Lung microvascular endothelial cell (primary cell): ENCODE results near the gene THYN1. TPM values are rescaled to one million over a fixed set of nuclear protein-coding genes. Genes with fewer than 3 reads are reported as not detected.
"Not testable (repeated sequence)": the region's sequence is repeated elsewhere in the genome, so short reads cannot be mapped to it uniquely, and the experiment has no call there.

Experiments
- DNase-seq, 2 donors: peaks; one replicate each; pipeline versions ENCODE4 v3.0.0 to v3.0.0-alpha.2; 2010; ENCODE audit warnings: low read depth in 2 of 2
- total RNA-seq: library from RNA; depleted of rRNA; stranded (reverse); fragments of >200 nt; gene quantifications from 2 replicates; pipeline ENCODE4 v1.2.1, GENCODE V29; 2014

Gene THYN1
- total RNA-seq, result 40.5 and 43.6 TPM in 2 replicates

DNA sequence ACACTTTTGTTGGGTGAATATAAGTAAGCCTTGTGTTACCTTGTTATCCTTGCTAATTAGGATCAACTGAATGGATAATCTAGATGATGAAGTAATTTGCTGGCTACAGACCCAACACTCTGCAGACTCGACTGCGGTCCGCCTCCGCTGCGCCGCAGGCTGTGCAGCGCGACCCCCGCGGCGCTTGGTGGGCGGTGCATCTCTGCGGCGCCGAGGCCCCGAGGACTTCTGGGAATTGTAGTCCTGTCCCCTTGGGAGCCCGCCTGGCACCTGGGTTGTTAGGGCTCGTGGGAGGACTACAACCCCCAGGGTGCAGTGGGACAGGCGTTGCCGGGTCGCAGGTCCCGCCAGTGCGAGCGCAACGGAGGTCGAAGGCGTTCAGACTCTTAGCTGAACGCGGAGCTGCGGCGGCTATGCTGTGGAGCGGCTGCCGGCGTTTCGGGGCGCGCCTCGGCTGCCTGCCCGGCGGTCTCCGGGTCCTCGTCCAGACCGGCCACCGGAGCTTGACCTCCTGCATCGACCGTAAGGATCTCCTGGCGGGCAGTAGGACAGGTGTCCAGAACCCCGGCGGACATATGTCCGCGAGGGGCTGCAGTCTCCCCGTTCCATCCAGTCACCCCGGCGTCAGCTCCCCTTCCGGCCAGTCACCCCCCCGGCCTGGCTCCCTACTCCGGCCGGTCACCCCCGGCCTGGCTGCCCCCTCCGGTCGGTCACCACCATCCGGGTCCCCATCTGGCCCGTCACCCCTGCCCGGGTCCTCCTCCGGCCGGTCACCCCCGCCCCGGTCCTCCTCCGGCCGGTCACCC, at the start of gene THYN1, which contains the start of gene ACAD8:
Gene THYN1 (minus strand): TSS at position 165 of the 806 bp plus-strand sequence. CDS start 470 bp downstream, outside the sequence.
Gene ACAD8 (plus strand): TSS at position 381 of the 806 bp plus-strand sequence. CDS start 33 bp downstream, at position 414.
- peak; percentile 98 for DNase-seq

- no peak for DNase-seq
These were observed 41.5 kb upstream of the THYN1 start for GRCh38 chr11:134294664-134295063.

GRCh38 chr11:134293119-134294113, 40.3 kb upstream of the THYN1 start:
- DNase-seq, result no peak

GRCh38 chr11:134292661-134293060, 39.5 kb upstream of the THYN1 start:
- no peak for DNase-seq

- DNase-seq, result no peak
These were observed 38.0 kb upstream of the THYN1 start for GRCh38 chr11:134291196-134291595.

DNA sequence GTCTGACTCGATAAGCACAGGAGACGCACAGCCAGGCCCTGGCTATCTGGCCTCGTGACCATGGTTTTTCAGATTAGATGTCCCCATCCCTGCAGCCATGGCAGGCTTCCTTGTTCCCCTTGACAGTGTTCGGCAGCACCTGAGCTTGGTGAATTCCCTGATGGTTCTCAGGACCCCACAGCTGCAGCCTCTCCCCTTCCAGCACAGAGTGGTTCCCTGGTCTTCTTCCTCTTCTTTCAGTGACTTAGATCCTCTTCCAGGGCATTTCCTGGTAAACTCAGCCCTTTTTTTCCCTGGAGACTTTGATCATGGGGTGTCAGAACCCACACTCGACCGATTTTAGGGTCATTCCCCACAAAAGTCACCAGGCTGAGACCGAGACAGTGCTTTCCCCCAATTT, 37.5 kb upstream of the THYN1 start:
- DNase-seq, result no peak

DNA sequence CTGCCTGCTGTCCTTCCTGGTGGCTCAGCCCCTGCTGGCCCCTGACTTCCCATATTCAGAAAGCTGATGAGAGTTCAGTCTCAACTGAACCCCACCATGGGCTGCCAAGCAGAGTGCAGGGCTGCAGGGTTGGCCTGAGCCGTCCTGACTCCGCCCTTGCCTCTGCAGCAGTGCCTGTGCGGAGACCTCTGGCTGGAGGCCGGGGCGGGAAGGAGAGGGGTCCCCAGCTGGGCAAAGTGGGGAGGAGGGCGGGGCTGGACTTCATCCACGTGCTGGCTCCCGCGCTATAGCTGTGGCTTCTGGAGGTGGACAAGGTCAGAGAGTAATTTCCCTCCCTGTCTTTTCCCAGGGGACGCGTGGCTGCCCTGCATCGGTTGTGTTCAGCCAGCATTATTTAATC, 36.6 kb upstream of the THYN1 start:
- no peak for DNase-seq

- DNase-seq, result no peak
These were observed 36.0 kb upstream of the THYN1 start for GRCh38 chr11:134289167-134289566.

- DNase-seq, result no peak
These were observed 35.3 kb upstream of the THYN1 start for GRCh38 chr11:134288486-134288885.

DNA sequence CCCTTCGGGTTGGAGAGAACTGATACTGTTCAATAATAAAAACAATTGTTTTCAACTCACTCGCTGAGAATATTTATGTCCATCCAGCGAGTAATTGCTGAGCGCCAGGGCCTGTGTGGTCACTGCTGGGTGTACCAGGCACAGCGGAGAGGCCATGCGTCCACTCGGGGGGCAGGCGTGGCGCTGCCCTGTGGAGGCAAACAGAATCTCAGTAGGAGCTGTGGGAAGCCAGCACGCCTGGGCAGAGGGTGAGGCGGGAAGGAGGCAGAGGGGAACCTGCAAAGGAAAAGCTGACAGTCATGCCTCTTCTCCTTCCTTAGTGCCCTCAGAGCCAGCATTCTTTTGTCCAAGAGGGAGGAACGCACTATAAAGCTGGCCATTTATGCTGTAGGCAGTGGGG, 34.4 kb upstream of the THYN1 start:
- no peak for DNase-seq

- not testable (repeated sequence) for DNase-seq
These were observed 31.2 kb upstream of the THYN1 start for GRCh38 chr11:134284349-134284748.

- no peak for DNase-seq
These were observed 30.5 kb upstream of the THYN1 start for GRCh38 chr11:134283461-134284230.

DNA sequence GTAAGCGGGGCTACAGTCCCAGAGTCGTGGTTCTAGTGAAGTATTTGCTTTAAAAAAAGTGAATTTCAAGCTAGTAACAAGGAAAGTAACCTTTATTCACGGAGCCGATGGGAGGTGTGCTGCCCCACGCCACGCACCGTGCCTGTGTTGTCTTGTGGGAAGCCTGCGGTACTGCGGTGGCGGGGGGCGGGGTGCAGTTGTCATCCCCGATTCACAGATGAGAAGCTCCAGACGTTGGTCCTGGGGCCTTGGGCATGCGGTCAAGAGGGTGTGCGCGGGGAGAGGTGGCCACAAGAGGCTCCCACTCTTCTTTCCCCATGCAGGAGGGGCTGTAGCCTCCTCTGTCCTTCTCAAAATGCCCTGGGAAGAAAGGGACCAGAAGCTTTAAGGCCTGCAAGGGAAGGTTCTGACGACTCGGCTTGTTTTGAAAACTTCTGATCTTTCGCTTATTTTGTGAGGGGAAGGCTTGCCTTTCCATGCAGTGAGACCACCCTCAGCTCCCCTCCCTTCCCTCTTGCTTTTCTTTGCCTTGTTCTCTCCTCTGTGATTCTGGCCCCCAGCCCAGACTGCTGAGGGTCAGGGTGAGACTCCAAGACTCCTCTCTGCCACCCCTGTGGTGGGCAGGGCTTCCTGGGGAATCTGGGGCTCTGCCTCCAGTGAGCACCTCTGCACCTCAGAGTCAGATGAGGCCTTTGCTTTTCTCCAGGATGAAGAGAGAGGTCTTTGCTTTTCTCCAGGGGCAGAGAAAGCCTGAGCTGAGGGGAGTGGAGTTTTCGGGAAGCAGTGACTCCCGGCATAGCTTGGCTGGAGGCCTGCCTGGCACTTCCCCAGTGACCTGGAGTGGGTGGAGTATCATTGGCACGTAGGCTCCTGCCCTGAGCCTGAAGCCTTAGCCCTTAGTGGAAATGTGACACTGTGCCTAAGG, 29.2 kb upstream of the THYN1 start:
- DNase-seq, result no peak

DNA sequence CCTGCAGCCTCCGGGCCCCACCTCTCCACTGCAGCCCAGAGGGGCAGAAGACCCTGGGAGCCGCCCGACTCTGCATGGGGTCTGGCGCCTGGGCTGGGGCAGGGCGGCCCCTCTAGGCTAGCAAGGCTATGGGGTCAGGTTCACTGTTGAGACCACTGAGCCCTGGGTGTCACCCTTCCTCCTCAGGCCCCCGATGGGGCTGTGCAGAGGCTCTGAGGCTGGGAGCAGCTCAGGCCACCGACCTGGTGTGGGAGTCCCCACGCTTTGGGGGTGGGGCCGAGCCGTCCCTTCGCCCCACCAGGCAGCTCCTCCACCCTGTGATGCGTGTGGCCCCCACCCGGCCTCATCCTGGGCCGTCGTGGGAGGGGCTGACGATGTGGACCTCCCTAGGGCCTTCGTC, 28.5 kb upstream of the THYN1 start:
- DNase-seq, result not testable (repeated sequence)

- no peak for DNase-seq
These were observed 25.2 kb upstream of the THYN1 start for GRCh38 chr11:134278356-134278755.

GRCh38 chr11:134277183-134278001, 24.2 kb upstream of the THYN1 start:
- no peak for DNase-seq

DNA sequence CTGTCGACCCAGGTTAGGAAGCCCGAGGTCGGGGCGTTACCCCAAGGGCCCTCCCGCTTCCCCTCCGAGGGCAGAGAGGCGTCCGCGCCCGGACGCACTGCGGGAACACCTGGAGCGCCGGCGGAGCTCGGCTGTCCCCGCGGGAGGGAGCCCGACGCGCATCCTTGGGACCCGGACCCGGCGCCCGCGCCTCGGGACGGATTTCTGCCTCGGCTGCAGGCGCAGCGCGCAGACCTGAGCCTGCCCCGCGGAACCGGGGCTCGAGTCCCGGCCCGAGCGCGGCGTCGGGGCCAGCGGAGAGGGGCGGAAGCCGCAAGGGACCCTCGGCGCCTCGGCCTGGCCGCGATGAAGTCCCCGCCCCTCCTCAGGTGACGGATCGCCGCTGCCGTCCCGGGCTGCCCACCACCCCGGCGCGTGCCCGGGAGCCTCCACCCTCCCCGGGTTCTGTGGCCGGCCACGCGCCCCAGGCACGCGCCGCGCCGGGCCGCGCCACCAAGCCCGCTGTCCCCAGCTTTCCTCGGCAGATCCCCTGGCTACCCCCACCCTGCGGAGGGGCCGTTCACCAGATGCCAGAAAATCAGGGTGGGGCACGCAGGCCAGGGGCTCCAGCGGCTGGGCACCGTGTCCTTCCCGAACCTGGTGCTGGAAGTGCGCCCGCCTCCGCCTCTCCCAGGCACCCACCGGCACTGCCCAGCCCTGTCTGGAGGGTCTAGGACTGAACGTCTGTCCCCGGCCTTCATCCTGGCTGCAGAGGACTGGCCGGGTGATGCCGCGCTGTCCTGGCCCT, 23.4 kb upstream of the THYN1 start:
- no peak for DNase-seq

GRCh38 chr11:134275534-134276395, 22.6 kb upstream of the THYN1 start, which contains the start of gene GLB1L3:
Gene GLB1L3, plus strand, starts transcription at chr11:134276379. Its CDS starts 362 bp downstream, at chr11:134276741.
- no peak for DNase-seq
